Measurements from ENCODE around the gene SVOPL. TPM values are rescaled to one million over a fixed set of nuclear protein-coding genes. Genes with fewer than 3 reads are reported as not detected.

The SVOPL gene
- total RNA-seq, 1 experiment from 2014 or later: 1.1 TPM

DNA sequence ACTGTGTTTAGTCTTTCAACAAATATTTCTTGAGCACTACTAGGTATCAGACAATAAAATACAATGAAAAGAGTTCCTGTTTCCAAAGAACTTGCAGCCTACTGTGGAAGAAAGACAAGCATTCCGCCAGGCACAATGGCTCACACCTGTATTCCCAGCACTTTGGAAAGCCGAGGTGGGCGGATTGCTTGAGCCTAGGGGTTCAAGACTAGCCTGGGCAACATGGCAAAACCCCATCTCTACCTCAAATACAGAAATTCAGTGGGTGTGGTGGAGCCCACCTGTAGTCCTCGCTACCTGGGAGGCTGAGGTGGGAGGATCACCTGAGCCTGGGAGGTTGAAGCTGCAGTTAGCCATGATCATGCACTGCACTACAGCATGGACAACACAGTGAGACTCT lies 6.1 kb downstream of the SVOPL start:
- no peak overlapping the region for H3K9ac ChIP-seq (ENCODE audit: extremely low read depth, insufficient read length, low read length)
- H3K23ac ChIP-seq (ENCODE audit: insufficient read length, low read depth, low read length): no peak overlapping the region
- no CpG with 5 or more reads among the region's 4 CpGs for WGBS (ENCODE audit: extremely low coverage, insufficient read length, low lambda C conversion rate)
- no peak overlapping the region for H3T11ph ChIP-seq (ENCODE audit: low read length)
- H3K27me3 ChIP-seq (ENCODE audit: insufficient read depth, low read length): no peaks in the 10 kb centered on the region
- no peak overlapping the region for H3K14ac ChIP-seq (ENCODE audit: insufficient read depth, low read length)
- Mint-ChIP-seq H3K27ac (no peak overlapping the region), H3K9me3 (peaks cover 0 to 2% of the 10 kb centered on the region in 2 experiments; a peak in 2 of 5 replicates), H3K4me3 (no peak overlapping the region), H3K36me3 (ENCODE audit: insufficient read depth in 1 of 3, low read depth in 3 of 3) (no peaks in the 10 kb centered on the region), H3K27me3 (ENCODE audit: low read depth) (no peaks in the 10 kb centered on the region; the same call in 1 of the 2 replicates), H3K4me1 (no peaks in the 10 kb centered on the region)
- no peak overlapping the region for H4K91ac ChIP-seq (ENCODE audit: insufficient read length, low read depth, low read length)
- H4K5ac ChIP-seq (ENCODE audit: insufficient read length, low read depth, low read length): no peak overlapping the region
- H3K9me3 ChIP-seq (ENCODE audit: control insufficient read depth, low read depth, low read length): no peaks in the 10 kb centered on the region
- TF ChIP-seq, protein P1, sequence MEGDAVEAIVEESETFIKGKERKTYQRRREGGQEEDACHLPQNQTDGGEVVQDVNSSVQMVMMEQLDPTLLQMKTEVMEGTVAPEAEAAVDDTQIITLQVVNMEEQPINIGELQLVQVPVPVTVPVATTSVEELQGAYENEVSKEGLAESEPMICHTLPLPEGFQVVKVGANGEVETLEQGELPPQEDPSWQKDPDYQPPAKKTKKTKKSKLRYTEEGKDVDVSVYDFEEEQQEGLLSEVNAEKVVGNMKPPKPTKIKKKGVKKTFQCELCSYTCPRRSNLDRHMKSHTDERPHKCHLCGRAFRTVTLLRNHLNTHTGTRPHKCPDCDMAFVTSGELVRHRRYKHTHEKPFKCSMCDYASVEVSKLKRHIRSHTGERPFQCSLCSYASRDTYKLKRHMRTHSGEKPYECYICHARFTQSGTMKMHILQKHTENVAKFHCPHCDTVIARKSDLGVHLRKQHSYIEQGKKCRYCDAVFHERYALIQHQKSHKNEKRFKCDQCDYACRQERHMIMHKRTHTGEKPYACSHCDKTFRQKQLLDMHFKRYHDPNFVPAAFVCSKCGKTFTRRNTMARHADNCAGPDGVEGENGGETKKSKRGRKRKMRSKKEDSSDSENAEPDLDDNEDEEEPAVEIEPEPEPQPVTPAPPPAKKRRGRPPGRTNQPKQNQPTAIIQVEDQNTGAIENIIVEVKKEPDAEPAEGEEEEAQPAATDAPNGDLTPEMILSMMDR (conservative IDR thresholded peaks at IDR 0.05): no peak
- H2BK20ac ChIP-seq (ENCODE audit: low read depth, low read length, poor library complexity, severe bottlenecking): no peak overlapping the region
- H3K4ac ChIP-seq (ENCODE audit: low read depth, low read length): no peak overlapping the region
- H2BK120ac ChIP-seq (ENCODE audit: low read depth, low read length, poor library complexity, severe bottlenecking): no peak overlapping the region
- DNase-seq: no peak
- H3K27ac ChIP-seq (ENCODE audit: insufficient read length, low read depth, low read length): no peak overlapping the region
- H2AK5ac ChIP-seq (ENCODE audit: insufficient read length, low read length): no peak overlapping the region
- H4K20me1 ChIP-seq (ENCODE audit: control insufficient read depth, insufficient read depth, insufficient read length): no peaks in the 10 kb centered on the region
- H2BK12ac ChIP-seq (ENCODE audit: insufficient read length, low read depth, low read length): no peak overlapping the region
- H2AFZ ChIP-seq (ENCODE audit: low read length): no peak overlapping the region
- no peak overlapping the region for H3K56ac ChIP-seq (ENCODE audit: insufficient read length, low read depth, low read length)
- H3K79me1 ChIP-seq (ENCODE audit: insufficient read depth, low read depth, low read length, poor library complexity, severe bottlenecking): no peaks in the 10 kb centered on the region
- no peaks in the 10 kb centered on the region for H3K4me1 ChIP-seq (ENCODE audit: insufficient read depth, low read length)
- no peaks in the 10 kb centered on the region for H3K23me2 ChIP-seq (ENCODE audit: insufficient read length, low read depth, low read length, poor library complexity, severe bottlenecking)
- H3K18ac ChIP-seq (ENCODE audit: insufficient read length, low read depth, low read length): no peak overlapping the region
- no peaks in the 10 kb centered on the region for H3K79me2 ChIP-seq (ENCODE audit: insufficient read depth, low read length)
- H4K8ac ChIP-seq (replicated peaks; ENCODE audit: insufficient read length, low read depth, low read length): no peak overlapping the region
- H3K4me2 ChIP-seq (ENCODE audit: insufficient read depth, insufficient read length, low read length): no peak overlapping the region
- H2BK5ac ChIP-seq (ENCODE audit: insufficient read length, low read length): no peak overlapping the region
- H2BK15ac ChIP-seq (ENCODE audit: low read depth, low read length): no peak overlapping the region
